Fibroblast of lung (primary cell): ENCODE results near the gene SLC39A5. TPM values are rescaled to one million over a fixed set of nuclear protein-coding genes. Genes with fewer than 3 reads are reported as not detected.

ENCODE experiments used
- DNase-seq, 2 donors: peaks; one replicate each; pipeline versions ENCODE4 v3.0.0 to v3.0.0-alpha.2; 2010; ENCODE audit warnings: low read depth in 2 of 2
- H2AFZ ChIP-seq: 2 replicates; pipeline ENCODE4 v1.5.1; 2012; ENCODE audit warnings: low read length, control low read depth, inconsistent platforms
- H3K27ac ChIP-seq: 2 replicates; pipeline ENCODE4 v1.5.1; 2011; ENCODE audit warnings: low read length, control low read depth; ENCODE audit not compliant: insufficient read depth
- H3K27me3 ChIP-seq: 2 replicates; pipeline ENCODE4 v1.5.1; 2011; ENCODE audit warnings: mild to moderate bottlenecking, low read length; ENCODE audit not compliant: control insufficient read depth, insufficient read depth
- H3K36me3 ChIP-seq: 2 replicates; pipeline ENCODE4 v1.5.1; 2011; ENCODE audit warnings: low read length; ENCODE audit not compliant: control insufficient read depth, insufficient read depth
- H3K4me1 ChIP-seq: 2 replicates; pipeline ENCODE4 v1.5.1; 2011; ENCODE audit warnings: low read length; ENCODE audit not compliant: control insufficient read depth, insufficient read depth; ENCODE audit errors: extremely low read depth
- H3K4me2 ChIP-seq: 2 replicates; pipeline ENCODE4 v1.5.1; 2011; ENCODE audit warnings: low read length, control low read depth; ENCODE audit not compliant: insufficient read depth; ENCODE audit errors: extremely low read depth
- H3K4me3 ChIP-seq, 4 experiments: fragments of 200-600 bp in 1 of 4; sonication (generic) in 1 of 4; replicated peaks in 1 of 4; 2 replicates each; pipeline ENCODE4 v1.5.1; 2011 to 2016; ENCODE audit warnings: low read length in 4 of 4, low read depth in 3 of 4, mild to moderate bottlenecking in 3 of 4, control low read depth in 2 of 4, inconsistent platforms in 1 of 4, mixed read lengths in 1 of 4; ENCODE audit not compliant: insufficient read depth in 1 of 4; ENCODE audit errors: control extremely low read depth in 1 of 4
- H3K79me2 ChIP-seq: 2 replicates; pipeline ENCODE4 v1.5.1; 2012; ENCODE audit warnings: mild to moderate bottlenecking, low read length, inconsistent platforms; ENCODE audit not compliant: control insufficient read depth, insufficient read depth
- H3K9ac ChIP-seq: 2 replicates; pipeline ENCODE4 v1.5.1; 2011; ENCODE audit warnings: mild to moderate bottlenecking, low read length, control low read depth; ENCODE audit not compliant: insufficient read depth
- H3K9me3 ChIP-seq: 2 replicates; pipeline ENCODE4 v1.5.1; 2012; ENCODE audit warnings: low read depth, low read length; ENCODE audit not compliant: control insufficient read depth, insufficient read depth
- H4K20me1 ChIP-seq: 2 replicates; pipeline ENCODE4 v1.5.1; 2011; ENCODE audit warnings: low read length; ENCODE audit not compliant: control insufficient read depth, insufficient read depth; ENCODE audit errors: extremely low read depth
- EZH2 ChIP-seq: IDR thresholded peaks from 2 replicates; pipeline ENCODE4 v1.5.1; 2012; ENCODE audit warnings: low read length, control low read depth, mild to moderate bottlenecking; ENCODE audit errors: missing control alignments
- polyA plus RNA-seq, 2 donors: library from polyadenylated mRNA; depleted of rRNA in 1 of 2; stranded (reverse) in 1 of 2; unstranded in 1 of 2; fragments of >200 nt; gene quantifications; 2 replicates each; pipeline ENCODE4 v1.2.1, GENCODE V29; 2011 to 2012; ENCODE audit warnings: missing spikeins in 1 of 2
- total RNA-seq: library from RNA; depleted of rRNA; stranded (reverse); fragments of >200 nt; gene quantifications from 2 replicates; pipeline ENCODE4 v1.2.1, GENCODE V29; 2014
- TF ChIP-seq, protein P1 (sequence below), 2 donors: IDR thresholded peaks in 1 of 2; conservative IDR thresholded peaks in 1 of 2; 1 replicate in 1 of 2; 2 replicates in 1 of 2; pipeline ENCODE4 v1.5.1; 2011 to 2012; ENCODE audit warnings: low read length in 2 of 2, control low read depth in 1 of 2, inconsistent platforms in 1 of 2, low read depth in 1 of 2, mild to moderate bottlenecking in 1 of 2

SLC39A5 gene
- total and polyA plus RNA-seq, 2 donors (not counting 1 experiment from before 2014, with no cell fraction given), result not detected

DNA sequence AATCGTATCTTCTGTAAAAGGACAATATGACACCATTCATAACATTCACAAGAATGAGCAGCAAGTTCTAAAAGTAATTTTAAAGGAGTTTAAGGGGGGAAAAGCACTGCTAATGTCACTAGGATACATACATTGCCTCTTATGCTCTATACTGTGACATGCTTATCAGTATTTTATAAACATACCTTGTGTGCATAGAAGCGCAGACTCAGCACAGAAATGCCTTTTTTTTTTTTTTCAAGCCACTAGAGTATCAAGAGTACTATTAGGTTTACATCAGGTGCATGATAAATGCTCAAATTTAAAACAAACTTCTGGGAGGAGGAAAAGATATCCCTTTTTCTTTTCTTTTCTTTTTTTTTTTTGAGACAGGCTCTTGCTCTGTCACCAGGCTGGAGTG lies 27.0 kb upstream of the SLC39A5 start:
- no peaks in the 10 kb centered on the region for H3K9me3 ChIP-seq
- H3K4me2 ChIP-seq, result no peak overlapping the region
- H3K79me2 ChIP-seq, result no peaks in the 10 kb centered on the region
- no peak overlapping the region for H3K4me3 ChIP-seq
- DNase-seq, result no peak
- no peak overlapping the region for H3K27ac ChIP-seq
- no peaks in the 10 kb centered on the region for H4K20me1 ChIP-seq
- TF ChIP-seq, protein P1, sequence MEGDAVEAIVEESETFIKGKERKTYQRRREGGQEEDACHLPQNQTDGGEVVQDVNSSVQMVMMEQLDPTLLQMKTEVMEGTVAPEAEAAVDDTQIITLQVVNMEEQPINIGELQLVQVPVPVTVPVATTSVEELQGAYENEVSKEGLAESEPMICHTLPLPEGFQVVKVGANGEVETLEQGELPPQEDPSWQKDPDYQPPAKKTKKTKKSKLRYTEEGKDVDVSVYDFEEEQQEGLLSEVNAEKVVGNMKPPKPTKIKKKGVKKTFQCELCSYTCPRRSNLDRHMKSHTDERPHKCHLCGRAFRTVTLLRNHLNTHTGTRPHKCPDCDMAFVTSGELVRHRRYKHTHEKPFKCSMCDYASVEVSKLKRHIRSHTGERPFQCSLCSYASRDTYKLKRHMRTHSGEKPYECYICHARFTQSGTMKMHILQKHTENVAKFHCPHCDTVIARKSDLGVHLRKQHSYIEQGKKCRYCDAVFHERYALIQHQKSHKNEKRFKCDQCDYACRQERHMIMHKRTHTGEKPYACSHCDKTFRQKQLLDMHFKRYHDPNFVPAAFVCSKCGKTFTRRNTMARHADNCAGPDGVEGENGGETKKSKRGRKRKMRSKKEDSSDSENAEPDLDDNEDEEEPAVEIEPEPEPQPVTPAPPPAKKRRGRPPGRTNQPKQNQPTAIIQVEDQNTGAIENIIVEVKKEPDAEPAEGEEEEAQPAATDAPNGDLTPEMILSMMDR (conservative IDR thresholded peaks at IDR 0.05 in 1 of 2, IDR thresholded peaks at IDR 0.05 in 1 of 2; ENCODE audit: low read depth in 1 of 2, low read length in 2 of 2), result no peak
- TF ChIP-seq EZH2, result no peak
- H3K9ac ChIP-seq, result no peak overlapping the region
- peaks cover 16% of the 10 kb centered on the region for H3K36me3 ChIP-seq
- peaks cover 5% of the 10 kb centered on the region for H3K4me1 ChIP-seq
- H2AFZ ChIP-seq, result no peak overlapping the region
- no peaks in the 10 kb centered on the region for H3K27me3 ChIP-seq

DNA sequence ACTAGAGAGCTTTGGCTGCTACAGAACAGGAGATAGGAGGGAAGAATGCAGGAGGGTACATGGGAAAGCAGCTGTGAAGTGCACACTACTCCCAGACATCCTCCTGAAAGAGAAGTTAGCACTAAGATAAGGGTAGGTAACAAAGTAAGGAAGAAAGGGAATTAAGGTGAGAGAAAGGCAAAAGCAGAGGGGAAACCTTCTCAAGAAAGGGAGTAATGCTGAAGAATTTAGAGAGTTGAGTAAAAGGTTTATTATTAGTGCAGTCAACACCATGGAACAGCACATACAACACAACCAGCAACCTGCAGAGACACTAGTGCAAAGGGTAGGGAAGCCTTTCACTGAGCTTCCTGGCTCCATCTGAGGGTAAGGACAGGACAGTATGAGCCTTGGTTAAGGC lies 25.6 kb upstream of the SLC39A5 start:
- H3K9ac ChIP-seq, result no peak overlapping the region
- H3K27me3 ChIP-seq, result no peaks in the 10 kb centered on the region
- no peak for DNase-seq
- H3K4me3 ChIP-seq, result no peak overlapping the region
- H4K20me1 ChIP-seq, result no peaks in the 10 kb centered on the region
- no peak overlapping the region for H2AFZ ChIP-seq
- H3K27ac ChIP-seq, result no peak overlapping the region
- TF ChIP-seq, protein P1 (conservative IDR thresholded peaks at IDR 0.05 in 1 of 2, IDR thresholded peaks at IDR 0.05 in 1 of 2; ENCODE audit: low read depth in 1 of 2, low read length in 2 of 2), result no peak
- TF ChIP-seq EZH2, result no peak
- H3K79me2 ChIP-seq, result no peaks in the 10 kb centered on the region
- peaks cover 20% of the 10 kb centered on the region for H3K36me3 ChIP-seq
- peaks cover 7% of the 10 kb centered on the region for H3K4me1 ChIP-seq
- no peak overlapping the region for H3K4me2 ChIP-seq
- no peaks in the 10 kb centered on the region for H3K9me3 ChIP-seq

DNA sequence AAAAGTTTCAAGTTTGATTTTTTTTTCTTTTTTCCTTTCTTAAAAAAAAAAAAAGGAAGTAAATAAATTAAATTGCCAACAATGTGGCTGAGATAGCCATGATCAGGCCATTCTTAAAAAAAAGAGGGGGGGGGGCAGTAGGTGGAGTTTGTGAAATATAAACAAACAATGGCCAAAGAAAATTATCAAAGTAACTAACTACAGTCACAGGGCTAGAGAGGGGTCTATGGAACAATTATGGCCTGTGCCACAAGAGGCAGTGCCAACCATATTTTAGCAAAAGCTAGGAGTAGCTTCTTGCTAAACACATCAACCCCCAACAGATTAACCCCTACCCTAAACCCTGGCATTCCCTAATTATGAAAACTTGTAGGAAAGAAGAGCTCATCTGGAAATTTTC lies 24.4 kb upstream of the SLC39A5 start:
- Histone ChIP-seq H3K9me3 (no peaks in the 10 kb centered on the region), H3K79me2 (no peaks in the 10 kb centered on the region), H3K9ac (no peak overlapping the region), H4K20me1 (no peaks in the 10 kb centered on the region), H3K4me2 (no peak overlapping the region), H3K36me3 (peaks cover 26% of the 10 kb centered on the region), H3K27me3 (no peaks in the 10 kb centered on the region), H3K27ac (no peak overlapping the region), H3K4me1 (peaks cover 7% of the 10 kb centered on the region), H2AFZ (no peak overlapping the region), H3K4me3 (no peak overlapping the region)
- no peak for TF ChIP-seq EZH2
- TF ChIP-seq, protein P1 (conservative IDR thresholded peaks at IDR 0.05 in 1 of 2, IDR thresholded peaks at IDR 0.05 in 1 of 2; ENCODE audit: low read depth in 1 of 2, low read length in 2 of 2), result no peak
- no peak for DNase-seq
